ENCODE results near the gene ZNF155.
"Not testable (repeated sequence)": the region's sequence is repeated elsewhere in the genome, so short reads cannot be mapped to it uniquely, and the experiment has no call there.

Gene ZNF155

DNA sequence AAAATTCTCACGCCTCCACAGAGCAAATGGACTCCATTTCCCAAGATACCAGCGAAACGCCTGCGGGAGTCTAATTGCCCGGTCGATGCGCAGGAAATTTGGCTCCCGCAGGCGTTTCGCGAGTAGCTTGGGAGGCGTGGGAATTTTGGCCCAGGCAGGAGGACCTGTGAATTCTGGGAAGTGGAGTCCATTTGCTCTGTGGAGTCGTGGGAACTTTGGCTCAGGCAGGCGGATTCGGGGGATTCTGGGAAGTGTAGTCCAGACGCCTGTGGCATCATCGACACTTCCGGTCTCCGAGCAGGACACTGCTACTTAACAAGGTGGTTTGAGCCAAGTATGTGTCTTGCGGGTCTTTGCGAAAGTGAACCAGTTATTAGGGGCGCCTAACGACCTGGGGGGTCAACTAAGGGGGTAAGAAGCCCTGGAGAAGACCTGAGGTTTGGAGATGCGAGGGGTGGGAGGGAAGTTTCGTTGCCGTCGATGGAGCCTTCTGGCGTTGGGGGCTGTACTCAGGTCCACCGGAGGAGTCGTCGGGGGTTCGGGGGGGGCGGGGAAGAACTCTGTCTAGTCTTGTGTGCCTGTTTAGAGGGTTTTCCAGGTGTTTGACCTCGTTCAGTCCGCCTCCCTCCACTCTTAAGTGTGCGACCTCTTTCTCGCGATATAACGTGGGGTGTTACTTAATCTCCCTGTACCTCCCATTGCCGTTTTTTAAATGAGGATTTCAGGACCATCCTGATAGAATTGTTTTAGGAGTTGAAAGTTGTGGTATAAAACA is at the start of gene ZNF155:
Gene ZNF155 (plus strand): TSS at position 277 of the 775 bp plus-strand sequence. CDS start 4,356 bp downstream, outside the sequence.
- DNase-seq (ENCODE audit: low read depth): peak; percentile 95

- DNase-seq (ENCODE audit: low read depth): peak; percentile 75
These were observed 48.8 kb upstream of the ZNF155 start, which contains the start of gene ZNF45 for GRCh38 chr19:43934985-43935708. ZNF45 (minus strand) TSS chr19:43935282; CDS start chr19:43922185, 13,097 bp downstream.

DNA sequence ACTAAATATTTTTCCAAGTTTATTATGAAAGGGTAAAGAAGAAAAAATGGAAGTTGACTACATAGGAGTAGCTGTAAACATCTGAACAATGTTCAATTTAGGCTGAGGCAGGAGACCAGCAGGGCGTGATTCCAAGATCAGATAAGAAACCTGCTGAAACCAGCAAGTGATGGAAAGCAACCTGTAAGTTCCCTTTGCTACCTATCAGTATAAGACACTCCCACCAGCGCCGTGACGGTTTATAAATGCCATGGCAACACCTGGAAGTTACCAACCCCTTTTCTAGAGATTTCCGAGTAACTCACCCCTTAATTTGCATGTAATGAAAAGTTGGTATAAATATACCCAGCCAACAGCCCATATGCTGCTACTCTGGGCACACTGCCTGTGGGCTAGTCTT is 47.8 kb upstream of the ZNF155 start:
- DNase-seq (ENCODE audit: low read depth): no peak

GRCh38 chr19:43939557-43940260 is 44.3 kb upstream of the ZNF155 start:
- DNase-seq (ENCODE audit: low read depth): no peak

DNA sequence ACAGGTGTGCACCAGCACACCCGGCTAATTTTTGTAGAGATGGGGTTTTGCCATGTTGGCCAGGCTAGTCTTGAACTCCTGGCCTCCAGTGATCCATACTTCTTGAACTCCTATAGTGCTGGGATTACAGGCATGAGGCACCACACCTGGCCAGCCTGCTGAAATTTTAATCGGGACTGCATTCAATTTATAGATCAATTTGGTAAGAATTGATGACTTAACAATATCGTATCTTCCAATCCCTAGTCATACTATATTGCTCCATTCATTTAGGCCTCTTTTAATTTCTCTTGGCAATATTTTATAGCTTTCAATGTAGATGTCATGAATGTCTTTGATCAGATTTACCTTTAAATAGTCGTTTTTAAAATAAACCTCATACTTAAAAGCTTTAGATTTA is 43.3 kb upstream of the ZNF155 start:
- DNase-seq (ENCODE audit: low read depth): no peak

- DNase-seq (ENCODE audit: low read depth): no peak
These were observed 42.8 kb upstream of the ZNF155 start for GRCh38 chr19:43941209-43941608.

DNA sequence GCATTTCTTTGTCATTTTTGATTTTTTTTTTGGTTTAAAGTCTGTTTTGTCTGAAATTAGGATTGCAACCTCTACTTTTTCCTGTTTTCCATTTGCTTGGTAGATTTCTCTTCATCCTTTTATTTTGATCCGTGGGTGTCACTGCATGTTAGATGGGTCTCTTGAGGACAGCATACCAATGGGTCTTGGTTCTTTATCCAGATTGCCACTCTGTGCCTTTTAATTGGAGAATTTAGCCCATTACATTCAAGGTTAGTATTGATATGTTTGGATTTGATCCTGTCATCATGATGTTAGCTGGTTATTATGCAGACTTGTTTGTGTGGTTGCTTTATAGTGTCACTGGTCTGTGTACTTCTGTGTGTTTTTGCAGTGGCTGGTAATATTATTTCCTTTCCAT is 36.6 kb upstream of the ZNF155 start:
- DNase-seq (ENCODE audit: low read depth): not testable (repeated sequence)

DNA sequence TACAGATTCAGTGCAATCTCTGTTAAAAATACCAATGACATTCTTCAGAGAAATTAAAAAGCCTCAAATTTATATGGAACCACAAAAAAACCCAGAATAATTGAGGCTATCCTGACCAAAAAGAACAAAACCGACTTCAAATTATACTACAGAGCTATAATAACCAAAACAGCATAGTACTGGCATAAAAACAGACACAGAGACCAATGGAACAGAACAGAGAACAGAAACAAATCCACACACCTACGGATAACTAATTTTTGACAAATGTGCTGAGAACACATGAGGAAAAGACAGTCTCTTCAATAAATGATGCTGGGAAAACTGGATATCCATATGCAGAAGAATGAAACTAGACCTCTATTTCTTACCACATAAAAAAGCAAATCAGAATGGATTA is 34.2 kb upstream of the ZNF155 start:
- DNase-seq (ENCODE audit: low read depth): not testable (repeated sequence)

- peak; percentile 98 for DNase-seq (ENCODE audit: low read depth)
These were observed 32.9 kb upstream of the ZNF155 start, which contains the start of gene ZNF221 for GRCh38 chr19:43950834-43951645. ZNF221 (plus strand) TSS chr19:43951228; CDS start chr19:43962727, 11,499 bp downstream.

DNA sequence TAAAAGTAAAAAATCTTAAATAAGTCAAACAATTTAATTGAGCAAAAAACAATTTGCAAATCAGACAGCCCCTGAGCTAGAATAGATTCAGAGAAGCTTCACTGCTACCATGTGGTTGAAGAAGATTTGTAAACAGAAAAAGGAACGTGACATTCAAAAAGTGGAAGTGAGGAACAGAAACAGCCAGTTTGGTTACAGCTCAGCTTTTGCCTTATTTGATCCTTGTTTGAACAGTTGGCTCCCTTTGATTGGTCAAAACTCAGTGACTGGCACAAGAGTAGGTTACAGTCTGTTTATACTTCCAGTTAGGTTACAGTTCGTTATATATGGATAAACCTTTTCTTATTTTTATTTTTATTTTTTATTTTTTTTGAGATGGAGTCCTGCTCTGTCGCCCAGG is 27.2 kb upstream of the ZNF155 start:
- DNase-seq (ENCODE audit: low read depth): no peak

GRCh38 chr19:43957891-43958290 is 26.1 kb upstream of the ZNF155 start:
- peak; percentile 58 for DNase-seq (ENCODE audit: low read depth)

GRCh38 chr19:43960411-43960810 is 23.6 kb upstream of the ZNF155 start:
- no peak for DNase-seq (ENCODE audit: low read depth)

GRCh38 chr19:43966079-43966694 is 17.8 kb upstream of the ZNF155 start:
- no peak for DNase-seq (ENCODE audit: low read depth)

GRCh38 chr19:43976732-43977131 is 7.3 kb upstream of the ZNF155 start:
- no peak for DNase-seq (ENCODE audit: low read depth)

GRCh38 chr19:43983544-43983911 is 460 bp upstream of the ZNF155 start:
- DNase-seq (ENCODE audit: low read depth): no peak

- no peak for DNase-seq (ENCODE audit: low read depth)
These were observed 656 bp downstream of the ZNF155 start for GRCh38 chr19:43984687-43985000.

DNA sequence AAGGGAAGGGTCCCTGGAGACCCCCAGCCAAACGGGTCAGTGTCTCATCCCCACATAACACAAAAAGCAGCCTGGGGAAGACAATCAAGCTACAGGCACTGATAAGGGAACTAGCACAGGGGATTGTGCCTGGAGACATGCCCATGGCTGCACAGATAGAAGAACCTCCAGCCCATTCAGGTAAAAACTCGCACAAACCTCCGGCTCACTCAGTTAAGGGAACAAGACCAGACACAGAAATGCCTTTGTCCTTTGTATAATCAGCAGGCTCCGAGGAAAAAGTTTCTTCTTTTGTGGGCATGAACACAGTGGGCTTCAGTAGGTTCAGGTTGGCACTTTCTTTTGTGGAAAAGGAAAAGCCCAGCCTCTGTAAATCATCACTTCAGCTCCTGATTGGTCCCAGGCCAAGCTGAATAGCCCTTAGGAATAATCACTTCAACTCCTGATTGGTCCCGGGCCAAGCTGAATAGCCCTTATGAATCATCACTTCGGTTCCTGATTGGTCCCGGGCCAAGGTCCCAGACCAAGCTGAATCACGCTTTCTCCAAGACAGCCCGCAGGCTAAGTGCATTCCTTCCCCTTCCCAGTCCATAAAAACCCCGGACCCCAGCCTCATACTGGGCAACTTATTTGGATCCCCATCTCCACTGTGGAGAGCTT is 13.8 kb downstream of the ZNF155 start:
- no peak for DNase-seq (ENCODE audit: low read depth)

DNA sequence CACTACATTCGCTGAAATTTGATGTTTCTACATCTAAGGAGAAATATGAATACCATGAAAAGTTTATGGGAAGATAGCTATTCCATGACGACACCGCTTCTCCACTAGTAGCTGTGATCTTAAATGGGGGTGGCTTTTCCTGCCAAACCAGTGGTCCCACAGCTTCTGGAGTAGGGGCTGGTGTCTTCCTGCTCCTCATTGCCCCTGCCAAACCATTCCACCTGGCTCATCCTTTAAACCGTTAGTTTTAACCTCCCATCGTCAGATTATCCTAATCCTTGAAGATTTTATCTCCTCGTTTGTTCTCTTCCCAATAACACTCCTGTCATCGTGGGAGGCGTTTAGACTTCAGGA is 18.2 kb downstream of the ZNF155 start:
- DNase-seq (ENCODE audit: low read depth): no peak

DNA sequence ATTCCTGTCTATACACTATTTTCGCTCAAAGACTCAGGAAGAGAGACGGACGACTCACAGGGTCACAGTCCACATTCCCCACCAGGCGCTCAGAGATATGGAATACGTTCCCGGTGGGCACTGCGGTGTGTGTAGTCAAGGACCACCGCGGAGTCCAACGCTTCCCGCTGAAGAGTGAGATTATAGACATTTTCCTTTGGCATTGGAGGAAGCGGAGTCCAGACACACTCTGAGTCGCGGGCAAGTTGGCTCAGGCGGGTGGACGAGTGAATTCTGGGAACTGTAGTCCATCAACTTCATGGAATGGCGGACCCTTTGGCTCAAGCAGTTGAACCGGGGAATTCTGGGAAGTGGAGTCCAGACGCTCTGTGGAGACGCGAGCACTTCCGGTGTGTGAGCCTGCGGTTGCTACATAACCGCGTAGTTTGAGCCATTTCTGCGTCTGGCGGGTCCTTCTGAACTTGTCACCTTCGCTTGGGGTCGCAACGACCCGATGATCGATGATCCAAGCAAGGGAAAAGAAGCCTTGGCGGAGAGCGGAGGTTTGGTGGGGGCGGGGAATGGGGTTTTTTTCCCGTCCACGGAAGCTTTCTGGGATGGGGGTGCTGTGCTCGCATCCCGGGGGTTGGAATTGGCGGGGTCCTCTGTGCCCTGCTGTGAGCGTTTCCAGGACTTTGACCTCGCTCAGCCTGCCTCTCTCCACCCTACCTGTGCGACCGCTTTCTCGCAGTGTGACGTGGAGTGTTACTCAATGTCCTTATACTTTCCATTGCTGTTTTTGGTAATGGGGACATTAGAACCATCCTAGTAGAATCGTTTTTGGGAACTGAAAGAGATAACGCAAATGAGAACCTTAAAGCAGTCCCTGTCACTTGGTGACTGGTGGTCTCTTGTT is 18.8 kb downstream of the ZNF155 start, which contains the start of gene ZNF230:
Gene ZNF230 (plus strand): TSS at position 392 of the 895 bp plus-strand sequence. CDS start 4,122 bp downstream, outside the sequence.
- DNase-seq (ENCODE audit: low read depth): peak; percentile 89
